Heart left ventricle (tissue), 16 donors: Measurements from ENCODE around the gene ACE2. TPM values are rescaled to one million over a fixed set of nuclear protein-coding genes. Genes with fewer than 3 reads are reported as not detected.

Experiments used
- ATAC-seq, 4 donors: fragments of 200-7000 bp; cut with Tn5 transposase; one replicate each; pipeline ENCODE4 v1.9.1; 2020 to 2022; ENCODE audit warnings: moderate library complexity in 4 of 4, mild to moderate bottlenecking in 3 of 4, moderate number of reproducible peaks in 1 of 4
- DNase-seq, 5 donors: peaks; one replicate each; pipeline ENCODE4 v3.0.0-alpha.2; 2020
- H3K27ac ChIP-seq, 12 donors: fragments of 200-600 bp; sonication (generic) in 4 of 12; one replicate each; pipeline versions ENCODE4 v1.5.0 to v1.8.0; 2016 to 2022; ENCODE audit warnings: mild to moderate bottlenecking in 2 of 12
- H3K27me3 ChIP-seq, 9 donors: fragments of 200-600 bp; sonication (generic) in 2 of 9; one replicate each; pipeline versions ENCODE4 v1.5.1 to v1.8.0; 2016 to 2022; ENCODE audit warnings: mild to moderate bottlenecking in 3 of 9
- H3K36me3 ChIP-seq, 9 donors: fragments of 200-600 bp; sonication (generic) in 2 of 9; one replicate each; pipeline versions ENCODE4 v1.5.0 to v1.8.0; 2018 to 2022; ENCODE audit warnings: mild to moderate bottlenecking in 2 of 9
- H3K4me1 ChIP-seq, 12 donors: fragments of 200-600 bp; sonication (generic) in 4 of 12; one replicate each; pipeline versions ENCODE4 v1.5.0 to v1.8.0; 2016 to 2022; ENCODE audit warnings: mild to moderate bottlenecking in 3 of 12
- H3K4me3 ChIP-seq, 12 donors: fragments of 200-600 bp; sonication (generic) in 4 of 12; one replicate each; pipeline versions ENCODE4 v1.5.0 to v1.8.0; 2017 to 2022; ENCODE audit warnings: mild to moderate bottlenecking in 9 of 12, moderate library complexity in 4 of 12
- H3K9me3 ChIP-seq, 12 donors: fragments of 200-600 bp; sonication (generic) in 4 of 12; one replicate each; pipeline versions ENCODE4 v1.5.0 to v1.8.0; 2016 to 2022; ENCODE audit warnings: mild to moderate bottlenecking in 1 of 12
- POLR2A ChIP-seq, 2 donors: fragments of 450-650 bp; IDR thresholded peaks; one replicate each; pipeline ENCODE4 v1.6.1; 2017; ENCODE audit warnings: antibody characterized with exemption in 2 of 2, mild to moderate bottlenecking in 2 of 2, moderate library complexity in 2 of 2
- whole genome bisulfite sequencing, 4 donors: extraction: QIAGEN DNeasy Blood & Tissue Kit in 2 of 4; methylation state at CpG; one replicate each; pipeline versions ENCODE4 v1.1.5 to v1.1.7; 2013 to 2018; 5-methylcytosine and 5-hydroxymethylcytosine counted together
- intact Hi-C, 10 donors: fragments of 100-400 bp; cut with DNase I; formaldehyde crosslinking; loops; one replicate each; pipeline versions ENCODE4 v1.11.1 to v1.14.2; 2022
- polyA plus RNA-seq, 2 donors: library from polyadenylated mRNA; stranded (reverse); fragments of 200-250 nt; gene quantifications; one replicate each; pipeline ENCODE4 v1.2.3, GENCODE V29; 2013
- total RNA-seq, 9 donors: library from RNA; depleted of rRNA in 2 of 9; stranded (reverse); fragments of >200 nt in 2 of 9; fragmentation: NEBNext Ultra II Directional in 3 of 9; extraction: Animal tissue kit (Norgen Biotek cat#: 25700) in 3 of 9; gene quantifications; one replicate each; pipeline versions ENCODE4 v1.1.0 to v1.2.4, GENCODE V29; 2016 to 2023
- TF ChIP-seq, protein P1 (sequence below), 12 donors: fragments of 200-600 bp; sonication (generic) in 4 of 12; IDR thresholded peaks; one replicate each; pipeline versions ENCODE4 v1.5.0 to v1.8.0; 2018 to 2022; ENCODE audit warnings: antibody characterized with exemption in 12 of 12, mild to moderate bottlenecking in 5 of 12
- donor health status: ischemic (EF 13 %, LVEDD 7.1; RV severe dilation, severe dysfunction).
- donor health status: healthy with polysubstance abuse.
- donor health status: DM: no; HTN: yes; CAD: no.
- donor health status: DM: no; HTN: no; CAD: no.
- donor health status: ischemic (EF 25% LVEDD 6.9; RV normal size, moderate dysfunction).
- donor health status: ischemic (EF 25% LVEDD 5.7; RV mildly dilated, moderate dysfunction).
- donor health status: healthy.
- donor health status: DM: yes; HTN: yes; CAD: no.
- donor health status: ischemic (EF 35%, LVEDD 5.7; RV mildly dilated, moderate dysfunction).
- donor health status: nonischemic (EF 11% LVEDD 7.7; RV severe dilation, severe dysfunction).
- donor health status: DM: yes; HTN: yes; CAD: no.
- donor health status: PGD.
- donor health status: ischemic (EF 29% LVEDD 5.4; RV normal size, mild dysfunction).
- donor health status: nonischemic (EF 23%, LVEDD 6.1; RV moderate dilation, normal function).

Gene ACE2
- total and polyA plus RNA-seq, 11 donors = 5.0 to 59.4 (median 19.9) TPM

GRCh38 chrX:15549189-15550012, 51.4 kb downstream of the ACE2 start:
- no peak for DNase-seq
- H3K4me3 ChIP-seq = no peak overlapping the region
- TF ChIP-seq, protein P1, sequence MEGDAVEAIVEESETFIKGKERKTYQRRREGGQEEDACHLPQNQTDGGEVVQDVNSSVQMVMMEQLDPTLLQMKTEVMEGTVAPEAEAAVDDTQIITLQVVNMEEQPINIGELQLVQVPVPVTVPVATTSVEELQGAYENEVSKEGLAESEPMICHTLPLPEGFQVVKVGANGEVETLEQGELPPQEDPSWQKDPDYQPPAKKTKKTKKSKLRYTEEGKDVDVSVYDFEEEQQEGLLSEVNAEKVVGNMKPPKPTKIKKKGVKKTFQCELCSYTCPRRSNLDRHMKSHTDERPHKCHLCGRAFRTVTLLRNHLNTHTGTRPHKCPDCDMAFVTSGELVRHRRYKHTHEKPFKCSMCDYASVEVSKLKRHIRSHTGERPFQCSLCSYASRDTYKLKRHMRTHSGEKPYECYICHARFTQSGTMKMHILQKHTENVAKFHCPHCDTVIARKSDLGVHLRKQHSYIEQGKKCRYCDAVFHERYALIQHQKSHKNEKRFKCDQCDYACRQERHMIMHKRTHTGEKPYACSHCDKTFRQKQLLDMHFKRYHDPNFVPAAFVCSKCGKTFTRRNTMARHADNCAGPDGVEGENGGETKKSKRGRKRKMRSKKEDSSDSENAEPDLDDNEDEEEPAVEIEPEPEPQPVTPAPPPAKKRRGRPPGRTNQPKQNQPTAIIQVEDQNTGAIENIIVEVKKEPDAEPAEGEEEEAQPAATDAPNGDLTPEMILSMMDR (IDR thresholded peaks at IDR 0.05) = no peak
- no peak for TF ChIP-seq POLR2A (IDR thresholded peaks at IDR 0.05)
- peaks cover 0 to 3% (median 0%) of the 10 kb centered on the region in 9 donors for H3K36me3 ChIP-seq
- peaks cover 0 to 48% (median 0%) of the 10 kb centered on the region in 9 donors for H3K27me3 ChIP-seq
- intact Hi-C loops = no loop called here
- WGBS, 4 donors = 75 to 90% (median 80%) methylated on average over 8 of the region's 8 CpGs
- ATAC-seq = no peak
- no peaks in the 10 kb centered on the region for H3K9me3 ChIP-seq
- H3K4me1 ChIP-seq = no peaks in the 10 kb centered on the region
- H3K27ac ChIP-seq = no peak overlapping the region

DNA sequence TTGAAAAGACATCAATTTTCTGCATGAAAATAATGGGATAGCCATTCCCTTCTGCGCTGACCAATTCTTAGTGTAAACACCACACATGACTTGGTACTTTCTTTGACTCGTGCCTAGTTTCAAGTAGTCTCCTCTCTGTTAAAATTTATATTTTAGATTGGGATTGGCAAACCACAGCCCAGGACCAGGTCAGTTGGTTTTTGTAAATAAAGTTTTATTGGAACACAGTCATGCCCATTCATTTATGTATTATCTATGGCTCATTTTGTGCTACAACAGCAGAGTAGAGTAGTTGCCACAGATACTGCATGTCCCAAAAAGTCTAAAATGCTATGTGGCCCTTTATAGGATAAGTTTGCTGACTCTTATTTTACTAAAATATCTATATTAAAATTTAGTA, 53.4 kb downstream of the ACE2 start:
- TF ChIP-seq, protein P1 (IDR thresholded peaks at IDR 0.05) = no peak
- TF ChIP-seq POLR2A (IDR thresholded peaks at IDR 0.05) = no peak
- WGBS, 4 donors = 83 to 100% (median 91%) methylated on average over 2 of the region's 2 CpGs
- Histone ChIP-seq H3K27me3 (peaks cover 0 to 46% (median 0%) of the 10 kb centered on the region in 9 donors), H3K4me3 (no peak overlapping the region), H3K9me3 (no peaks in the 10 kb centered on the region), H3K36me3 (peaks cover 0 to 3% (median 0%) of the 10 kb centered on the region in 9 donors), H3K27ac (no peak overlapping the region), H3K4me1 (no peaks in the 10 kb centered on the region)
- ATAC-seq (no peak), DNase-seq (no peak)
- intact Hi-C loops = no loop called here

DNA sequence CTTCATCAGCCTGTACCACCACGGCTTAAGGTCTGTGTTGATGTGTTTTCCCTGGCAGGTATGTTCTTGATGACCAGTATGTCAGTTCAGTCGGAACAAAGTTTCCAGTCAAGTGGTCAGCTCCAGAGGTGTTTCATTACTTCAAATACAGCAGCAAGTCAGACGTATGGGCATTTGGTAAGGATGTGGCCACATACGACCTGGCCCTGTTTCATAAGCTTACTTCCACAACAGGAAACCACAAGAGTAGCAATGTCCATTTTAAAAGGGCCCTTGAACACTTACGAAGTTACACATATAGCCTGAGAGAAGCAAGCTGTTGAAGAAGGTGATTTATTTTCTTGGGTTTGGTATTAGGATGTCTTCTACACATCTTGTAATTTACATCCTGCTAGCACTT, 54.0 kb downstream of the ACE2 start:
- H3K9me3 ChIP-seq = no peaks in the 10 kb centered on the region
- no peak for DNase-seq
- TF ChIP-seq, protein P1 (IDR thresholded peaks at IDR 0.05) = no peak
- peaks cover 0 to 48% (median 0%) of the 10 kb centered on the region in 9 donors for H3K27me3 ChIP-seq
- peaks cover 0 to 3% (median 0%) of the 10 kb centered on the region in 9 donors for H3K36me3 ChIP-seq
- intact Hi-C loops = no loop called here
- 77 to 85% (median 81%) methylated on average over 5 of the region's 5 CpGs for WGBS, 4 donors
- H3K27ac ChIP-seq = no peak overlapping the region
- H3K4me1 ChIP-seq = no peaks in the 10 kb centered on the region
- H3K4me3 ChIP-seq = no peak overlapping the region
- no peak for ATAC-seq

DNA sequence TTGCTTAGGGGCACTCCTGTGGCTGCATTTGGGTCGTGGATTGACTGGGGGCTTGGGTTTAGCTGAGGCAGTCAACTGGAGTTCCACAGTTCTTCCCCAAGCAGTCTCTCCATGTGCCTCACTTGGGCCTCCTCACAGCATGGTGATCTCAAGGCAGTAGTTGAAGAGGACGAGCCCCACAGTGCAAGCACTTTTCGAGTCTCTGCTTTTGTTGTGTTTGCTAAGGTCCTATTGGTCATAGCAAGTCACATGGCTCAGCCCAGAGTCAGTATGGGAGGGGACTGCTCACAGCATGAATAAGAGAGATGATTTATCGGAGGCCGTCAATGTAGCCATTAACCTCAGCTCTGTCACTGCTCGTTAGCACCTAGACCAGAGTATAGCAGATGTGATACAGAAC, 70.4 kb downstream of the ACE2 start:
- Histone ChIP-seq H3K4me1 (peaks cover 0 to 8% (median 0%) of the 10 kb centered on the region in 12 donors), H3K27ac (no peak overlapping the region), H3K4me3 (no peak overlapping the region), H3K27me3 (peaks cover 0 to 32% (median 0%) of the 10 kb centered on the region in 9 donors), H3K36me3 (no peaks in the 10 kb centered on the region), H3K9me3 (no peaks in the 10 kb centered on the region)
- DNase-seq (no peak), ATAC-seq (no peak)
- 71 to 88% (median 80%) methylated on average over 6 of the region's 6 CpGs for WGBS, 4 donors
- intact Hi-C loops = no loop called here
- TF ChIP-seq POLR2A (IDR thresholded peaks at IDR 0.05) = no peak
- TF ChIP-seq, protein P1 (IDR thresholded peaks at IDR 0.05) = no peak
